CD1c-positive myeloid dendritic cell (primary cell): ENCODE results near the gene XPA.

Experiments
- DNase-seq: peaks from one replicate; pipeline ENCODE4 v3.0.0-alpha.2; 2016; ENCODE audit errors: extremely low spot score

XPA gene

DNA sequence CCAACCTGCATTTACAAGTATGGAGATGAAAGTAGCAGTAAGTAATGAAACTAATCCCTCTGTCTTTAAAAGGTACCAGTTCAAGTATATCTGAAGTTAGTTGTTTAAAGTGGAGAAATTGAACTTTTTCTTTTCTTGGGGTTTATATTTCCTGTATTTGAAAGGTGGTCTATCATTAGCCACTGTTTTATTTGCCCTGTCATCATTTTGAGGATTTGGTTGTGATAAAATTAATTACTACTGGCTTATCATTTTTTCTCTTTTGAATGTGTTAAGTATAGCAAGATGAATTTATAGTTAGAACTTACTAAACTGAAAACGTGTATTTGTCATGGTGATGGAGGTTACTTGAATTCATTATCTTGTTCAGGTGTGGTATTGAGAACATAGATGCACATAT, 38.4 kb downstream of the XPA start:
- DNase-seq: no peak

- DNase-seq: no peak
Observed at GRCh38 chr9:97651646-97652045, 45.5 kb downstream of the XPA start.

DNA sequence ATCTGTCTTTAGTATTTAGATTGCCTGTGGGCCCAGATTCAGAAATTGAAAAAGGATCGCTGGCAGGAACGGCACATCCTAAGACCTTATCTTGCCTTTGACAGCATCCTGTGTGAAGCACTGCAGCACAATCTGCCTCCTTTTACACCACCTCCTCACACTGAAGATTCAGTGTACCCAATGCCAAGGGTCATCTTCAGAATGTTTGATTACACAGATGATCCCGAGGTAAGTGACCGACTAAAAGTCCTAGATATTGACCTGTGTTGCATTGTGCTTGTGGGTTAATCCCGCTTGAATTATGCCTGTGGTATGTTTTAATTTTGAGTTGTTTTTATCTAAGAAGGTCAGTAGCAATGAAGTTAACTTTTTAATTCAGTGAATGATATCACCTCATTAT, 49.1 kb downstream of the XPA start:
- DNase-seq: no peak

GRCh38 chr9:97645720-97646119, 51.4 kb downstream of the XPA start:
- no peak for DNase-seq

GRCh38 chr9:97640325-97640724, 56.8 kb downstream of the XPA start:
- no peak for DNase-seq

GRCh38 chr9:97638666-97639065, 58.5 kb downstream of the XPA start:
- no peak for DNase-seq

GRCh38 chr9:97636903-97637302, 60.2 kb downstream of the XPA start:
- DNase-seq: no peak

- no peak for DNase-seq
Observed at GRCh38 chr9:97635026-97635425, 62.1 kb downstream of the XPA start.

GRCh38 chr9:97633859-97634490, 63.2 kb downstream of the XPA start:
- peak; percentile 3 for DNase-seq

GRCh38 chr9:97632985-97633858, 63.9 kb downstream of the XPA start, which contains the start of the genes NCBP1 and TSTD2:
Gene NCBP1, plus strand, starts transcription at chr9:97633821. Its CDS starts 61 bp downstream, at chr9:97633882.
Gene TSTD2, minus strand, starts transcription at chr9:97633368. Its CDS starts 5,806 bp downstream, at chr9:97627562.
- DNase-seq: peak; percentile 99

GRCh38 chr9:97632248-97632984, 64.7 kb downstream of the XPA start:
- DNase-seq: peak; percentile 12

DNA sequence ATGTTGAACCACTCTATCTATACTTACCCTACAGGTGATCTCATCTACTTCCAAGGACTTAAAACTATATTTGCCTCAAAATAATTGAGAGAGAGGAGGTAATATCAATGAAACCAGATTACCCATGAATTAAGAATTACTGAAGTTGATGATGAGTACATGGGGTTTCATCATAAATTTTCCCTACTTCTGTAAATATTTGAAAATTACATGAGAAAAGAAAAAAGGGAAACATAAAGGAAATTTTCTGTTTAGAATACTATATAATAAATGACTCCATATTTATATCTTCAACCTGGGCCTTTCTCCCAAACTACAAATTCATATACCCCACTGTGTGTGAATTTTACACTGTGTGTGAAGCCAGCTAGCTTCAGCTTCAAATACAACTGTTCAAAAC, 66.5 kb downstream of the XPA start:
- DNase-seq: peak; percentile 5

GRCh38 chr9:97629156-97629555, 68.0 kb downstream of the XPA start:
- no peak for DNase-seq

GRCh38 chr9:97628668-97629067, 68.5 kb downstream of the XPA start:
- no peak for DNase-seq

DNA sequence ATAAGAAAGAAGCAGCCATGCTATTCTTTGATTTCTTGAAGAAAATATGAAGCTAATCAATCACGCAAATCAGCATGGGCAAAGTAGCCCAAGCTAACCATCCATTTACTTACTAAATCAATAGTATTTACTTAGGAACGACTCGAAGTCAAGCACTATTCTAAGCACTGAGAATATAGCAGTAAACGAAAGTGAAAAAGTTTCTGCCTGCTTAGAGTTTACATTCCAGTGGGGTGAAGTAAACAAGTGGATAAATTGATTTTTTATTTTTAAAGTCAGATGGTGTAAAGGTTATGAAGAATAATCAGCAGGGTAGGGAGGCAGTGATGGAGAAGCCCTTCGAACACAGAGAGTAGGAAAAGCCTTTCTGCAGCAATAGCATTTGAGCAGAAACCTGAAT, 69.5 kb downstream of the XPA start:
- no peak for DNase-seq

DNA sequence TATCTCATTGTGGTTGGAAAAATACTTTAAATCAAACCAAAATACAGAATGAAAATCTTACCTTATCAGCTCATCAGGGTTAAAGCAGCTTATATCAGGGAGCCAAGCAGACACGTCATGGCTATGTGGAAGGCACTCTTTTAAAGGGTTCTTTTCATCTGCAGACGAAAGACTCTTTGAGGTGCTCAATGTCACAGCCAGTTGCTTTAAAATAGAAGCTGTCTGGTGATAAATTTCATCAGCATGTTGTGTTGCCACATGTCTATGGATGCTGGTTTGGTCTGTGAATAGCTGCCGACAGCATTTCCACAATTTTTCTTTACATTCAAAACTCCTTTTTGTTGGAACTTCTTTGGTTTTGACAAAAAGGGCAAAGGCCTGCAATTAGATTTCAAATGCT, 71.5 kb downstream of the XPA start:
- no peak for DNase-seq
